Bronchial epithelial cell (primary cell): ENCODE results near the gene TAF4B. TPM values are rescaled to one million over a fixed set of nuclear protein-coding genes. Genes with fewer than 3 reads are reported as not detected.

ENCODE experiments used
- DNase-seq: peaks from one replicate; pipeline ENCODE4 v3.0.0-alpha.2; 2010; ENCODE audit warnings: low read depth
- FAIRE-seq: peaks from 2 replicates; lab custom pipeline; 2011; peaks lifted over from hg19 to GRCh38; lab: Jason Lieb, UNC
- H3K27me3 ChIP-seq: 2 replicates; pipeline ENCODE4 v1.5.1; 2011; ENCODE audit warnings: low read length; ENCODE audit not compliant: control insufficient read depth, insufficient read depth
- H3K36me3 ChIP-seq: 2 replicates; pipeline ENCODE4 v1.5.1; 2011; ENCODE audit warnings: low read length; ENCODE audit not compliant: control insufficient read depth, insufficient read depth
- H3K4me3 ChIP-seq: 2 replicates; pipeline ENCODE4 v1.5.1; 2011; ENCODE audit warnings: mild to moderate bottlenecking, low read depth, low read length, control low read depth
- CTCF ChIP-seq: IDR thresholded peaks from 2 replicates; pipeline ENCODE4 v1.5.1; 2011; ENCODE audit warnings: mild to moderate bottlenecking, moderate library complexity, low read length, control low read depth, inconsistent platforms; ENCODE audit not compliant: insufficient read depth, severe bottlenecking
- total RNA-seq: library from RNA; depleted of rRNA; stranded (reverse); fragments of >200 nt; gene quantifications from 2 replicates; pipeline ENCODE4 v1.2.1, GENCODE V29; 2014

TAF4B gene
- total RNA-seq, 1 donor from 2014 or later: 6.6 TPM

GRCh38 chr18:26405190-26405801 is 179.1 kb downstream of the TAF4B start:
- TF ChIP-seq CTCF: peak; percentile 81
- no peak overlapping the region for H3K4me3 ChIP-seq
- peak; percentile 47 for DNase-seq
- no peaks in the 10 kb centered on the region for H3K27me3 ChIP-seq
- H3K36me3 ChIP-seq: no peaks in the 10 kb centered on the region
- FAIRE-seq: no peak

- FAIRE-seq (no peak), DNase-seq (no peak)
- no peak for TF ChIP-seq CTCF
- H3K27me3 ChIP-seq: no peaks in the 10 kb centered on the region
- H3K4me3 ChIP-seq: no peak overlapping the region
- no peaks in the 10 kb centered on the region for H3K36me3 ChIP-seq
Observed at GRCh38 chr18:26406324-26406723, 180.1 kb downstream of the TAF4B start.

- H3K4me3 ChIP-seq: no peak overlapping the region
- peak; percentile 64 for DNase-seq
- FAIRE-seq: no peak
- no peaks in the 10 kb centered on the region for H3K27me3 ChIP-seq
- H3K36me3 ChIP-seq: no peaks in the 10 kb centered on the region
- no peak for TF ChIP-seq CTCF
Observed at GRCh38 chr18:26406854-26407517, 180.7 kb downstream of the TAF4B start.

- no peaks in the 10 kb centered on the region for H3K36me3 ChIP-seq
- DNase-seq: peak; percentile 78
- H3K4me3 ChIP-seq: no peak overlapping the region
- no peak for TF ChIP-seq CTCF
- H3K27me3 ChIP-seq: no peaks in the 10 kb centered on the region
- no peak for FAIRE-seq
Observed at GRCh38 chr18:26407736-26408601, 181.7 kb downstream of the TAF4B start.

GRCh38 chr18:26409091-26409490 is 182.8 kb downstream of the TAF4B start:
- H3K27me3 ChIP-seq: no peaks in the 10 kb centered on the region
- TF ChIP-seq CTCF: no peak
- H3K36me3 ChIP-seq: no peaks in the 10 kb centered on the region
- H3K4me3 ChIP-seq: no peak overlapping the region
- FAIRE-seq: no peak
- no peak for DNase-seq
